Measurements from ENCODE around the gene NHERF2. TPM values are rescaled to one million over a fixed set of nuclear protein-coding genes. Genes with fewer than 3 reads are reported as not detected.

NHERF2 gene
- total RNA-seq, 4 donors from 2014 or later, result 21.5 to 104 (median 30.2) TPM

- H3K27ac ChIP-seq, result peak overlapping the region in 1 of 4 donors; percentile 71
- H3K27me3 ChIP-seq, result peaks cover 0 to 18% of the 10 kb centered on the region in 2 donors
- no peak overlapping the region for H3K4me3 ChIP-seq
- peaks cover 0 to 15% (median 6%) of the 10 kb centered on the region in 4 donors for H3K4me1 ChIP-seq
- H3K9me3 ChIP-seq, result no peaks in the 10 kb centered on the region
- TF ChIP-seq CTCF (IDR thresholded peaks at IDR 0.05), result no peak
- no peak for TF ChIP-seq POLR2A (IDR thresholded peaks at IDR 0.05)
- DNase-seq, result no peak
- no peaks in the 10 kb centered on the region for H3K36me3 ChIP-seq
Observed at GRCh38 chr16:2016407-2016922, 10.2 kb upstream of the NHERF2 start.

- Histone ChIP-seq H3K4me3 (peak within 1 kb of the TSS in 2 of 4 donors; percentile 7 to 16), H3K27me3 (peaks cover 0 to 18% of the 10 kb centered on the region in 2 donors)
- no peak for DNase-seq
Observed at GRCh38 chr16:2019518-2019920, 7.2 kb upstream of the NHERF2 start, which contains the start of gene NPW. Gene NPW (plus strand): TSS chr16:2019785.

GRCh38 chr16:2019921-2020831 lies 6.5 kb upstream of the NHERF2 start:
- H3K27ac ChIP-seq, result no peak overlapping the region
- peak overlapping the region in 2 of 4 donors; percentile 7 to 16 for H3K4me3 ChIP-seq
- H3K4me1 ChIP-seq, result peaks cover 4 to 31% (median 13%) of the 10 kb centered on the region in 4 donors
- H3K9me3 ChIP-seq, result no peaks in the 10 kb centered on the region
- H3K27me3 ChIP-seq, result peaks cover 0 to 18% of the 10 kb centered on the region in 2 donors
- H3K36me3 ChIP-seq, result no peaks in the 10 kb centered on the region
- no peak for TF ChIP-seq CTCF (IDR thresholded peaks at IDR 0.05)
- no peak for TF ChIP-seq POLR2A (IDR thresholded peaks at IDR 0.05)
- DNase-seq, result no peak

More at GRCh38 chr16:2019518-2019920, 7.2 kb upstream of the NHERF2 start, which contains the start of gene NPW:
- H3K9me3 ChIP-seq, result no peaks in the 10 kb centered on the region
- no peak within 1 kb of the TSS for H3K27ac ChIP-seq
- peaks cover 4 to 31% (median 13%) of the 10 kb centered on the region in 4 donors for H3K4me1 ChIP-seq
- no peak for TF ChIP-seq POLR2A (IDR thresholded peaks at IDR 0.05)
- TF ChIP-seq CTCF (IDR thresholded peaks at IDR 0.05), result no peak
- no peaks in the 10 kb centered on the region for H3K36me3 ChIP-seq

- Histone ChIP-seq H3K36me3 (no peaks in the 10 kb centered on the region), H3K27ac (peak overlapping the region in 2 of 4 donors; percentile 4 to 76), H3K27me3 (peaks cover 0 to 18% of the 10 kb centered on the region in 2 donors), H3K4me3 (peak overlapping the region in 3 of 4 donors; percentile 13 to 43 (median 40)), H3K9me3 (no peaks in the 10 kb centered on the region), H3K4me1 (peaks cover 4 to 46% (median 19%) of the 10 kb centered on the region in 4 donors)
- DNase-seq, result no peak
- TF ChIP-seq CTCF (IDR thresholded peaks at IDR 0.05) (no peak), POLR2A (IDR thresholded peaks at IDR 0.05) (no peak)
Observed at GRCh38 chr16:2022723-2023091, 4.0 kb upstream of the NHERF2 start.

- Histone ChIP-seq H3K9me3 (no peaks in the 10 kb centered on the region), H3K36me3 (no peaks in the 10 kb centered on the region), H3K27ac (peak overlapping the region; percentile 44 to 80 (median 68)), H3K4me1 (peaks cover 4 to 52% (median 19%) of the 10 kb centered on the region in 4 donors), H3K27me3 (peaks cover 0 to 18% of the 10 kb centered on the region in 2 donors), H3K4me3 (peak overlapping the region; percentile 13 to 43 (median 28))
- peak; percentile 90 to 99 (median 97) for DNase-seq
- TF ChIP-seq CTCF (IDR thresholded peaks at IDR 0.05) (peak; percentile 97 to 99 (median 99)), POLR2A (IDR thresholded peaks at IDR 0.05) (peak in 1 of 2 donors; percentile 41)
Observed at GRCh38 chr16:2023092-2024031, 3.3 kb upstream of the NHERF2 start.
